ENCODE data around the gene VWCE.
"Not testable (repeated sequence)": the region's sequence is repeated elsewhere in the genome, so short reads cannot be mapped to it uniquely, and the experiment has no call there.

DNA sequence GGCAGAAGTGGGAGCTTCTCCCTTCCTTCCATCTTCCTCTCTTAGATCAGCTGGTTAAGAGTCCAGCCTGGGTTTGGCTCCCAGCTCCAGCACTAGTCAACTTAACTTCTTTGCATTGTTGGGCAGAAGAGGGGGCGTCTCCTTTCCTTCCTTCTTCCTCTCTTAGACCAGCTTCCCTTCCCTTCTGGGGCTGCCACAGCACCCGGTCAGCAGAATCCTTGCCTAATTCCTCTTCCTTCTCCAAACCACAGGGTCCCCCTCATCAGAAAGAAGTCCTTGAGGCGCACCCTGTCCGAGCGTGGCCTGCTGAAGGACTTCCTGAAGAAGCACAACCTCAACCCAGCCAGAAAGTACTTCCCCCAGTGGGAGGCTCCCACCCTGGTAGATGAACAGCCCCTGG is 72.4 kb downstream of the VWCE start:
- TF ChIP-seq BCL6 (CRISPR knock-in tag; IDR thresholded peaks at IDR 0.05); WHSC1 (IDR thresholded peaks at IDR 0.05; ENCODE audit: low read length); MYNN (IDR thresholded peaks at IDR 0.05); MYNN (CRISPR knock-in tag; IDR thresholded peaks at IDR 0.05); FOXA3 (CRISPR knock-in tag; conservative IDR thresholded peaks at IDR 0.05 in 1 of 2, IDR thresholded peaks at IDR 0.05 in 1 of 2); TAF1 (IDR thresholded peaks at IDR 0.05; ENCODE audit: control insufficient read depth, extremely low read depth, insufficient read depth, low read length, severe bottlenecking); CHCHD3 (CRISPR knock-in tag; IDR thresholded peaks at IDR 0.05): not testable (repeated sequence)
- TF ChIP-seq, protein P1, sequence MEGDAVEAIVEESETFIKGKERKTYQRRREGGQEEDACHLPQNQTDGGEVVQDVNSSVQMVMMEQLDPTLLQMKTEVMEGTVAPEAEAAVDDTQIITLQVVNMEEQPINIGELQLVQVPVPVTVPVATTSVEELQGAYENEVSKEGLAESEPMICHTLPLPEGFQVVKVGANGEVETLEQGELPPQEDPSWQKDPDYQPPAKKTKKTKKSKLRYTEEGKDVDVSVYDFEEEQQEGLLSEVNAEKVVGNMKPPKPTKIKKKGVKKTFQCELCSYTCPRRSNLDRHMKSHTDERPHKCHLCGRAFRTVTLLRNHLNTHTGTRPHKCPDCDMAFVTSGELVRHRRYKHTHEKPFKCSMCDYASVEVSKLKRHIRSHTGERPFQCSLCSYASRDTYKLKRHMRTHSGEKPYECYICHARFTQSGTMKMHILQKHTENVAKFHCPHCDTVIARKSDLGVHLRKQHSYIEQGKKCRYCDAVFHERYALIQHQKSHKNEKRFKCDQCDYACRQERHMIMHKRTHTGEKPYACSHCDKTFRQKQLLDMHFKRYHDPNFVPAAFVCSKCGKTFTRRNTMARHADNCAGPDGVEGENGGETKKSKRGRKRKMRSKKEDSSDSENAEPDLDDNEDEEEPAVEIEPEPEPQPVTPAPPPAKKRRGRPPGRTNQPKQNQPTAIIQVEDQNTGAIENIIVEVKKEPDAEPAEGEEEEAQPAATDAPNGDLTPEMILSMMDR (IDR thresholded peaks at IDR 0.05 in 2 of 3, conservative IDR thresholded peaks at IDR 0.05 in 1 of 3; ENCODE audit: insufficient read depth in 2 of 3, low read depth in 1 of 3, low read length in 3 of 3) = not testable (repeated sequence)
- TF ChIP-seq, protein P2, sequence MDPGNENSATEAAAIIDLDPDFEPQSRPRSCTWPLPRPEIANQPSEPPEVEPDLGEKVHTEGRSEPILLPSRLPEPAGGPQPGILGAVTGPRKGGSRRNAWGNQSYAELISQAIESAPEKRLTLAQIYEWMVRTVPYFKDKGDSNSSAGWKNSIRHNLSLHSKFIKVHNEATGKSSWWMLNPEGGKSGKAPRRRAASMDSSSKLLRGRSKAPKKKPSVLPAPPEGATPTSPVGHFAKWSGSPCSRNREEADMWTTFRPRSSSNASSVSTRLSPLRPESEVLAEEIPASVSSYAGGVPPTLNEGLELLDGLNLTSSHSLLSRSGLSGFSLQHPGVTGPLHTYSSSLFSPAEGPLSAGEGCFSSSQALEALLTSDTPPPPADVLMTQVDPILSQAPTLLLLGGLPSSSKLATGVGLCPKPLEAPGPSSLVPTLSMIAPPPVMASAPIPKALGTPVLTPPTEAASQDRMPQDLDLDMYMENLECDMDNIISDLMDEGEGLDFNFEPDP (CRISPR knock-in tag; IDR thresholded peaks at IDR 0.05) = not testable (repeated sequence)
- TF ChIP-seq, protein P3, sequence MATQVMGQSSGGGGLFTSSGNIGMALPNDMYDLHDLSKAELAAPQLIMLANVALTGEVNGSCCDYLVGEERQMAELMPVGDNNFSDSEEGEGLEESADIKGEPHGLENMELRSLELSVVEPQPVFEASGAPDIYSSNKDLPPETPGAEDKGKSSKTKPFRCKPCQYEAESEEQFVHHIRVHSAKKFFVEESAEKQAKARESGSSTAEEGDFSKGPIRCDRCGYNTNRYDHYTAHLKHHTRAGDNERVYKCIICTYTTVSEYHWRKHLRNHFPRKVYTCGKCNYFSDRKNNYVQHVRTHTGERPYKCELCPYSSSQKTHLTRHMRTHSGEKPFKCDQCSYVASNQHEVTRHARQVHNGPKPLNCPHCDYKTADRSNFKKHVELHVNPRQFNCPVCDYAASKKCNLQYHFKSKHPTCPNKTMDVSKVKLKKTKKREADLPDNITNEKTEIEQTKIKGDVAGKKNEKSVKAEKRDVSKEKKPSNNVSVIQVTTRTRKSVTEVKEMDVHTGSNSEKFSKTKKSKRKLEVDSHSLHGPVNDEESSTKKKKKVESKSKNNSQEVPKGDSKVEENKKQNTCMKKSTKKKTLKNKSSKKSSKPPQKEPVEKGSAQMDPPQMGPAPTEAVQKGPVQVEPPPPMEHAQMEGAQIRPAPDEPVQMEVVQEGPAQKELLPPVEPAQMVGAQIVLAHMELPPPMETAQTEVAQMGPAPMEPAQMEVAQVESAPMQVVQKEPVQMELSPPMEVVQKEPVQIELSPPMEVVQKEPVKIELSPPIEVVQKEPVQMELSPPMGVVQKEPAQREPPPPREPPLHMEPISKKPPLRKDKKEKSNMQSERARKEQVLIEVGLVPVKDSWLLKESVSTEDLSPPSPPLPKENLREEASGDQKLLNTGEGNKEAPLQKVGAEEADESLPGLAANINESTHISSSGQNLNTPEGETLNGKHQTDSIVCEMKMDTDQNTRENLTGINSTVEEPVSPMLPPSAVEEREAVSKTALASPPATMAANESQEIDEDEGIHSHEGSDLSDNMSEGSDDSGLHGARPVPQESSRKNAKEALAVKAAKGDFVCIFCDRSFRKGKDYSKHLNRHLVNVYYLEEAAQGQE (IDR thresholded peaks at IDR 0.05; ENCODE audit: borderline replicate concordance) = not testable (repeated sequence)
- TF ChIP-seq, protein P3 (CRISPR knock-in tag; IDR thresholded peaks at IDR 0.05; ENCODE audit: low read depth) = not testable (repeated sequence)
- TF ChIP-seq, protein P4, sequence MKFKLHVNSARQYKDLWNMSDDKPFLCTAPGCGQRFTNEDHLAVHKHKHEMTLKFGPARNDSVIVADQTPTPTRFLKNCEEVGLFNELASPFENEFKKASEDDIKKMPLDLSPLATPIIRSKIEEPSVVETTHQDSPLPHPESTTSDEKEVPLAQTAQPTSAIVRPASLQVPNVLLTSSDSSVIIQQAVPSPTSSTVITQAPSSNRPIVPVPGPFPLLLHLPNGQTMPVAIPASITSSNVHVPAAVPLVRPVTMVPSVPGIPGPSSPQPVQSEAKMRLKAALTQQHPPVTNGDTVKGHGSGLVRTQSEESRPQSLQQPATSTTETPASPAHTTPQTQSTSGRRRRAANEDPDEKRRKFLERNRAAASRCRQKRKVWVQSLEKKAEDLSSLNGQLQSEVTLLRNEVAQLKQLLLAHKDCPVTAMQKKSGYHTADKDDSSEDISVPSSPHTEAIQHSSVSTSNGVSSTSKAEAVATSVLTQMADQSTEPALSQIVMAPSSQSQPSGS (CRISPR knock-in tag; IDR thresholded peaks at IDR 0.05) = not testable (repeated sequence)
- TF ChIP-seq, protein P5, sequence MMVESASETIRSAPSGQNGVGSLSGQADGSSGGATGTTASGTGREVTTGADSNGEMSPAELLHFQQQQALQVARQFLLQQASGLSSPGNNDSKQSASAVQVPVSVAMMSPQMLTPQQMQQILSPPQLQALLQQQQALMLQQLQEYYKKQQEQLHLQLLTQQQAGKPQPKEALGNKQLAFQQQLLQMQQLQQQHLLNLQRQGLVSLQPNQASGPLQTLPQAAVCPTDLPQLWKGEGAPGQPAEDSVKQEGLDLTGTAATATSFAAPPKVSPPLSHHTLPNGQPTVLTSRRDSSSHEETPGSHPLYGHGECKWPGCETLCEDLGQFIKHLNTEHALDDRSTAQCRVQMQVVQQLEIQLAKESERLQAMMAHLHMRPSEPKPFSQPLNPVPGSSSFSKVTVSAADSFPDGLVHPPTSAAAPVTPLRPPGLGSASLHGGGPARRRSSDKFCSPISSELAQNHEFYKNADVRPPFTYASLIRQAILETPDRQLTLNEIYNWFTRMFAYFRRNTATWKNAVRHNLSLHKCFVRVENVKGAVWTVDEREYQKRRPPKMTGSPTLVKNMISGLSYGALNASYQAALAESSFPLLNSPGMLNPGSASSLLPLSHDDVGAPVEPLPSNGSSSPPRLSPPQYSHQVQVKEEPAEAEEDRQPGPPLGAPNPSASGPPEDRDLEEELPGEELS (CRISPR knock-in tag; IDR thresholded peaks at IDR 0.05; ENCODE audit: borderline replicate concordance) = not testable (repeated sequence)
